ENCODE data around the gene GPC4.
"Not testable (repeated sequence)": the region's sequence is repeated elsewhere in the genome, so short reads cannot be mapped to it uniquely, and the experiment has no call there.

The GPC4 gene

DNA sequence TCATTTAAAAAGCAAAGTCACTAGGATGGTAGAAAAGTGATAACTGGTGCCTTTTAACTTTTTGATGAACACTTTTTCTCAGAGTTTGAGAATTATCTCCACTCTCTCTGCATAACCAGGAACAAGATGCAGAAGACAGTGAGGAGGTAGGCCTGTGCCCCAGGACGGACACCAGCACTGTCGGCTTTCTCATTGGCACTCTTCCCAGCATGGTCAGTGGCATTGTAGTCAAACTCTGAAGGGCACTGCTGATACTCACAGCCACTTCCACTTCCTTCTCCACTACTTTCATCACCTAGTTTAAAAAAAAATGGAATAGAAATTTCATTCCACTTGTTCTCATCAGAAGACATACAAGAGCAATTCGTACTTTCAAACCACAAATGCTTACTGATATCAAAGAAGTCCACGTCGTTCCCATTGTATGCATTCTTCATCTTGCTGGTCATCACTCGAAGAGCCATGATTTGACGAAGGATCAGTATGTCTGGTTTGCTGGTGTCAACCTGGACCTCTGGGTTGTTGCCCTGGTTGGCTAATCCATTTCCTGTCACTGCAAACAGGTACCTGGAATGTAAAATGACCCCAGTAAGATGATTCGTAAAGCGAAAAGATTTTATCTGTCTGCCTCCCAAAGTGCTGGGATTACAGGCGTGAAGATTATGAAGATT, 112.4 kb downstream of the GPC4 start:
- no peak for DNase-seq

DNA sequence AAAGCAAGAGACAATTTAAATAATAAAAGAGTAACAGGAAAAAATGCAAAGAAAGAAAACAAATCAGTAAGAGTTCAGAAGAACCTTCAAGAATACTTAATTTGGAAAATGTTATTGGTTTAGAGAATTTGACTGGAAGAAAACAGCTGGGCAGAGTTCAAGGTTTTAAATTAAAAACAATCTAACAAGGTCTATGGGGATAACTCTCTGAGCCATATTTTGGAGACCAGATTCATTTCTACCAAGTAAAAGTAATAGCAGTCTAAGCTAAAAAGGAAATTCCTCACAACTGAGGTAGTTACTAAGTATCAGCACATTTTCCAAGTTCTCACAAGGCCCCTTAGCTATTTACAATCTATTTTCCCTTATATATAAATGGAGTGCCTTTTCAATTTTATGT, 114.7 kb downstream of the GPC4 start:
- DNase-seq = no peak

DNA sequence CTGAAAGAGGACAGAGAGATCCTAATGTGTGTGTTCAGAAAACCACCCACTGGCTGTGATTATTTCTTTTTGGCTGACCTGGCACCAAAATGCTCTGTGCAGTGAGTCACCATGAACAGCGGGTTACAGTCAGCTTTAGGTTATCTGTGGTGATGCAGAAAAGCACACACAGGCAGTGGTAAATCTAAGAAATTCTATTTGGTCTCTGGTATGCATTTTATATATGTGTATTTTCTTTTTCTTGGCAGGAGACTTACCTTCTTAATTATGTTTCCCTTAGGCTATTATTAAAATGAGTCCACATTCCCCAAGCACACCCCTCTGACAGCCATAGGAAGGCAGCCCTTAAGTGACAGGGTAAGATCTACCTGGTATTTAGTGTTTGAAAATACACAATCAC, 118.0 kb downstream of the GPC4 start:
- DNase-seq = no peak

DNA sequence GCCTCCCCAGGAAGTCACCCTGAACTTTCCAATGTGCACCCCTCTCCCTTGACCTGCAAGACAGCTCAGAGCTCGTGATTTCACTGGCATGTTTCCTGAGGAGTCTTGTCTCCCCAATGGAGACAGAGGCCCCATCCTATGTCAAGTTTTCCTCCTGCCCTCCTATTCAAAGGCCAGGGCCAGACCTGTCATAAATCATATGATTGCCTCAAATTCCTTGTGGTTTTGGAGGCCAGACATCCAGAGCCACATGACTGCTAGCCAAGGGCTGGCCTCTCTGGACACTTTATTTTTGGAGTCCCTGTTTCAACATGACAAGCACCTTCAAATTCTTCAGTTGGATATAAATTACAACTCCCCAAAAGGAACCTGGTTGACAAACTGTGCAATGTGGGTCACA, 121.2 kb downstream of the GPC4 start:
- no peak for DNase-seq

DNA sequence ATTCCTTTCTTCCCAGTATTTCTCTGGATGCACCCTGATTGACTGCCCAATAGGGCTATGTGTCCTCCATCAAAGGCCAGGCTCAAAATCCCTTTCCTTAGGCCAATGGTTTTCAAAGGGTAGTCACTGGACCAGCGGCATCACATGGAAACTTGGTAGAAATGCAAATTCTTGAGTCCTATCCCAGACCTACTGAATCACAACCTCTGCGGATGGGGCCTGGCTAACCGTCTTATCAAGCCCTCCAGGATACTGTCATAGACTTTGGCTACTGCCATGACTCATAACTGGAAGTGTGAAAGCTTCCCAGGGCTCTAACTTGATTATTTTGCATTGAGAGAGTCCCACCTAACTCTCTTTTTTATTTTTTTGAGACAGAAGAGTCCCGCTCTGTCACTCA, 125.2 kb downstream of the GPC4 start:
- DNase-seq = no peak

DNA sequence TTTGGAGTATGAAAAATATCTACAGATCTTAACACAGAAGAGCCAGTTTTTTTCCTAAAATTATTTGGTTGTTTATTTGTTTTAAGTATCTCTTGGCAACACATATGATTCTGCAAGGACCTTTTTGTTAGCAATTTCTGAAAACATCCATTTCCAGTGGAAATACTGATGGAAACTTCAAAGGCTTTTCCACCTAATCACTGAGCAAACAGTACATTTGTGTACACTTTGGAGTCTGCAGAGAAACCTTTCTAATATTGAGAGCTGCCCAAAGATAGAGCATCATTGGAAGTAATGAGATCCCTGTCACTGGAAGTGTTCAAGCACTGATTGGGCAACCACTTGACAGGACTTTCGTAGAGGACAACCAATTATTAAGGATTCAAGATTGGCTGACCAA, 127.4 kb downstream of the GPC4 start:
- no peak for DNase-seq

DNA sequence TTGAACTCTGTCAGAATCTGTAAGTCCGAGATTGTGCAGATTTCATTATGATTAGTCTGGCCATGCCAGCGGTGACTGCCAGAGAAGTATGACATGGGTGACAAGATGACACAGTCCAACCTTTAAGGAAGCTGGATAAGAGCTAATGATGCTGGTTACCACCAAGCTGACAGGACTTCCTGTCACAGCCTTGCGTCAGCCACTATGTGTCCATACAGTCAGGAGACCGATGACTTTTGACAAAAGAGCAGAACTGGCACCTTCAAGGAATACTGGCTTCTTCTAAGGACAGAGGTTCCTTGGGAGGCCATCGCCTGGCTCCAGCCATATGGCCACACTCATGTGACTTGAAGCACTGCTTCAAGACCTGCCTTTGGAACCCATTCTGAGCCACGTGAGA, 129.9 kb downstream of the GPC4 start:
- no peak for DNase-seq

DNA sequence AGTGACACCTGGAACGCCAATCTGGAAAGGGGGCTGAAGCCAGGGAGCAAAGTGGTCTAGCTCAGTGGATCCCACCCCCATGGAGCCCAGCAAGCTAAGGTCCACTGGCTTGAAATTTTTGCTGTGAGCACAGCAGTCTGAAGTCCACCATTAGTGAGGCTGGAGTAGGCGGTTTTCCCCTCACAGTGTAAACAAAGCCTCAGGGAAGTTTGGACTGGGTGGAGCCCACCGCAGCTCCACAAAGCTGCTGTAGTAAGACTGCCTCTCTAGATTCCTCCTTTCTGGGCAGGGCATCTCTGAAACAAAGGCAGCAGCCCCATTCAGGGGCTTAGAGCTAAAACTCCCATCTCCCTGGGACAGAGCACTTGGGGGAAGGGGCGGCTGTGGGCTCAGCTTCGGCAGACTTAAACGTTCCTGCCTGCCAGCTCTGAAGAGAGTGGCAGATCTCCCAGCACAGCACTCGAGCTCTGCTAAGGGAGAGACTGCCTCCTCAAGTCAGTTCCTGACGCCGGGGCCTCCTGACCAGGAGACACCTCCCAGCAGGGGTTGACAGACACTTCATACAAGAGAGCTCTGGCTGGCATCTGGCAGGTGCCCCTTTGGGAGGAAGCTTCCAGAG, 136.1 kb downstream of the GPC4 start:
- not testable (repeated sequence) for DNase-seq

DNA sequence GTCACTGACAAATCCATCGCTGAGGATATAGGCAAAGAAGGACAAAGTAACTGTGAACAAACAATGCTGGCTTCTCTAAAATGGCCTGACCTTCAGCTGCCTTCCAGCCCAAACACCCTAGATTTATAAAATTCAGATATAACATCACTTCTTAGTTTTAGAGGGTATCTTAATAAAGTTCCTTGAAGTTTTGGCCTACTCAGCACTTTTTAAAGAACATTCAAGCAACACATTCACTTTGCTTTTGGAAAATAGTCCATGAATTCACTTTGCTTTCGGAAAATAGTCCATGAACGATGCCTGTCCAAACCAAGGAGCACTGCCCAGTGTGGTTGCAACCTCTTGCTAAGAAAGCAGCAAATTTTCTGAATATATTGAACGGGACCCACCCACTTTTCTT, 142.1 kb downstream of the GPC4 start:
- DNase-seq = no peak

DNA sequence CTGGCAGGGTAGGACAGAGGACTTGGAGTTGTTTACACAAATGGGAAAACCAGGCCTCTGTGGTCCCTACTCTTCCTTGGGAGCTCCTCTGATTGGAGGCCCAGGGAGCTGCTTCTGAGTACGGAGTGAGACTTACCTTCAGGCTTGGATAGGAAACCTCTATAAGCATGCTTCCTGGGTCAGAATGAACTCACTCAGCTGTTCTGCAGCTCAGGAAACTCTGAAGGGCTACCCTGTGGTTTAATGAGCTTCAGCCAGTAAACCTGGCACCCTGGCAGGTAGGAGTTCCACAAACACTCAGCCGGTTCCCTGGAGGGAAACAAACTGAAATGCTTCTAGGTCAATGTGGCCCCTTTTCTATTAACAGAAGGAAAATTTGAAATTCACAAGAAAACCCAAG, 146.1 kb downstream of the GPC4 start:
- DNase-seq = no peak

DNA sequence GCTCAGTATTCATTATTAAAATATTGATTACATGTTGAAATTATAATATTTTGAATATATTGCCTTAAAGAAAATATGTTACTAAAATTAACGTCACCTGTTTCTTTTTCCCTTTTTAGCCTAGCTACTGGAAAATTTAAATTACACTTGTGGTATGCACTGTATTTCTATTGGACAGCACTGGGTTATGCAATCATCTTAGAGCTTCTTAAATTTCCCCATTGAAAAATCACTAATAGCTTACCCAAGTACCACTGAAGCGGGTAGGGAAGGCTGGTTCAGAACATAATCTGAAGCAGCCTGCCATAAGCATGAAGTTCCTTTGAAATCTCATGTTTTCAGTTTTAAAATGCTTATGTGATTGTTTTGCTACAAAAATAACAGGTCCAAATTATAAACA, 147.7 kb downstream of the GPC4 start:
- DNase-seq = no peak

DNA sequence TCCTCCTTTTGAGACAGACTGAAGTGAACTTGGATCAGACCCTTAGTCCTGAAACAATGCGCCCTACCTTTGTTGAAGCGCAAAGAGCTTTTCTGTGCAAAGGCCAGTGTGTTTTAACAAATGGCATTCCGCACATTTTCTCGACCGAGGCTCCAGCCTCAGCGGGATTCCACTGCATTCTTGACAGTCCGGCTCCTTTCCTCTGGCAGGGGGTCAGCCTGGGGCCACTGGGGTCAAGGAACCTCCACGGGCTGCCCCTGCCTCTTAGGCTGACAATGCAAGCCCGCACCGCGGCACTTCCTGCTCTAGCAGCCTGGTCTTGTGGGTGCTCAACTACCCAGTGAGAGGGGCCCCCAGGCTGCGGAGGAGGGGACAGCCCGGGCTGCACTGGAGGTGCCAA, 150.0 kb downstream of the GPC4 start:
- DNase-seq = no peak

DNA sequence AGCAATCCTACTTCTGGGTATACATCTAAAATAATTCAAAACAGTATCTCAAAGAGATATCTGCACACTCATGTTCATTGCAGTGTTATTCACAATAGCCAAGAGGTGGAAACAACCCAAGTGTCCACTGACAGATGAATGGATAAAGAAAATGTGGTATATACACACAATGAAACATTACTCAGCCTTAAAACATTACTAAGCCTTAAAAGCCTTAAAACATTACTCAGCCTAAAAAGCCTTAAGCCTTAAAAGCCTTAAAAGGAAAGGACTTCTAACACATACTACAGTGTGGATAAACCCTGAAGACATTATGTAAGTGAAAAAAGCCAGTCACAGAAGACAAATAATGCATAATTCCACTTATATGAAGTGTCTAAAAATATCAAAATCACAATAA, 156.8 kb downstream of the GPC4 start:
- no peak for DNase-seq

DNA sequence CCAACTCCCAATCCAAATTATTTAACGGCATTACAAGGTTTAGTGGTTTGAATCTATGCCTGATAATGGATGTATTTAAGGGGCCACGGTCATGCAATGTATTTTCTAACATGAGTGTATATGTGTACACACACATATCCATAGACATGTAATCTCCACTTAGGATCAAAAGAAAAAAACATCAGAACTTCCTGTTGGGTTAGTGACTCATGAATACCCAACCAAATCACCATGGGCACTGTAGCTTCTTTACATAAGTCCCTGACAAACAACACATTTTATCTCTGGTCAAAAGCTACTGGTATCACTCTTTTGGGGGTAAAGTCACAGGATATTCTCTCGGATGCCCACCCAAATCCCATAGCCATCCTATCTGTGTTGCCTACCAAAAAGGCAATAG, 160.6 kb downstream of the GPC4 start:
- DNase-seq = no peak

DNA sequence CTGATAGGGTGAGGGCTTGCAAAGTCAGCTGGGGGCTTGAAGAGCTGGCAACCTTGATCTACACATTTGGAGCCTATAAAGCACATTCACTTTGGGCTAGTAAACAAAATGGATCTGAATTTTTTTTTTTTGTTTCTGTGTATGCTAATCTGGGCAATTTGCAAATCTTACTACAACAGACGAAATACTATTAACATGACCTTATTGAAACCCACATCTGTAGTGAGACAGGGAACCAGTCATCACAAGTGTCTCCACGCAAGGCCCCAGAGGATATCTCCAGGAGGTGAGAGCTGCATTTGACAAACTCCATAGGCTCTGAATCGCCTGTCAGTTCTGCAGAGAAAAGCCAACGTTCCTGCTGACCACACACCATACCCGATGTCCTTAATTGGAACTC, 164.1 kb downstream of the GPC4 start:
- DNase-seq = no peak

- no peak for DNase-seq
Measured at GRCh38 chrX:133250184-133251100, 164.8 kb downstream of the GPC4 start.

All from T-helper 9 cell (primary cell).